Ishikawa (cell line): ENCODE results near the gene DNAAF8.

Experiments
- CEBPB ChIP-seq: IDR thresholded peaks from 2 replicates; pipeline ENCODE4 v1.6.1; 2012
- CREB1 ChIP-seq: IDR thresholded peaks from 2 replicates; pipeline ENCODE4 v1.6.1; 2012; ENCODE audit warnings: low read depth
- EGR1 ChIP-seq: IDR thresholded peaks from 2 replicates; pipeline ENCODE4 v1.6.1; 2012
- EP300 ChIP-seq: IDR thresholded peaks from 2 replicates; pipeline ENCODE4 v1.6.1; 2012; ENCODE audit warnings: borderline replicate concordance
- FOXM1 ChIP-seq: IDR thresholded peaks from 2 replicates; pipeline ENCODE4 v1.6.1; 2012; ENCODE audit warnings: low read depth, borderline replicate concordance
- NFIC ChIP-seq: IDR thresholded peaks from 2 replicates; pipeline ENCODE4 v1.6.1; 2012
- RAD21 ChIP-seq: IDR thresholded peaks from 2 replicates; pipeline ENCODE4 v1.6.1; 2012; ENCODE audit warnings: low read depth
- TAF1 ChIP-seq: IDR thresholded peaks from 2 replicates; pipeline ENCODE4 v1.6.1; 2012; ENCODE audit warnings: low read depth, mild to moderate bottlenecking
- TCF12 ChIP-seq: IDR thresholded peaks from 2 replicates; pipeline ENCODE4 v1.6.1; 2012; ENCODE audit warnings: low read depth
- TEAD4 ChIP-seq: IDR thresholded peaks from 2 replicates; pipeline ENCODE4 v1.6.1; 2012
- YY1 ChIP-seq: IDR thresholded peaks from 2 replicates; pipeline ENCODE4 v1.6.1; 2012; ENCODE audit warnings: low read depth
- ZBTB7A ChIP-seq: IDR thresholded peaks from 2 replicates; pipeline ENCODE4 v1.6.1; 2012; ENCODE audit warnings: low read depth
- TF ChIP-seq, protein P1 (sequence below): IDR thresholded peaks from 2 replicates; pipeline ENCODE4 v1.6.1; 2012
- TF ChIP-seq, protein P2 (sequence below): IDR thresholded peaks from 2 replicates; pipeline ENCODE4 v1.6.1; 2012
- TF ChIP-seq, protein P3 (sequence below): IDR thresholded peaks from 2 replicates; pipeline ENCODE4 v1.6.1; 2012; ENCODE audit warnings: low read depth, mild to moderate bottlenecking

The DNAAF8 gene

DNA sequence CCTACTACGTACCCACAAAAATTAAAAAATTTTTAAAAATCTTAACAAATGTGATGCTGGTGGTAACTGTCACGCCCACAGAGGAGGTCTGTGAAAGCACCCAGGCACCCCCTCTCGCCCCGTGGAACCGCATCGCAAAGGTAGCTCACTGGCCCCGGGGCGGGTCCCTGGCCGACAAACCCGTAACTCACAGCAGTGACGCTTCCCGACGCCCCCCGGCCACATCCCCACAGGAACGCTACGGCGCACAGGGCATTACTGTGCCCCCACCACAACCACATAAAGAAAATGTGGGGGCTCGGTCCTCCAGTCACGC is 632 bp upstream of the DNAAF8 start:
- TF ChIP-seq ZBTB7A (no peak), YY1 (no peak), EGR1 (no peak), RAD21 (no peak), NFIC (no peak), CEBPB (no peak), FOXM1 (no peak)
- TF ChIP-seq, protein P1, sequence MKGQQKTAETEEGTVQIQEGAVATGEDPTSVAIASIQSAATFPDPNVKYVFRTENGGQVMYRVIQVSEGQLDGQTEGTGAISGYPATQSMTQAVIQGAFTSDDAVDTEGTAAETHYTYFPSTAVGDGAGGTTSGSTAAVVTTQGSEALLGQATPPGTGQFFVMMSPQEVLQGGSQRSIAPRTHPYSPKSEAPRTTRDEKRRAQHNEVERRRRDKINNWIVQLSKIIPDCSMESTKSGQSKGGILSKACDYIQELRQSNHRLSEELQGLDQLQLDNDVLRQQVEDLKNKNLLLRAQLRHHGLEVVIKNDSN = no peak
- TF ChIP-seq, protein P2, sequence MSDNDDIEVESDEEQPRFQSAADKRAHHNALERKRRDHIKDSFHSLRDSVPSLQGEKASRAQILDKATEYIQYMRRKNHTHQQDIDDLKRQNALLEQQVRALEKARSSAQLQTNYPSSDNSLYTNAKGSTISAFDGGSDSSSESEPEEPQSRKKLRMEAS = no peak

DNA sequence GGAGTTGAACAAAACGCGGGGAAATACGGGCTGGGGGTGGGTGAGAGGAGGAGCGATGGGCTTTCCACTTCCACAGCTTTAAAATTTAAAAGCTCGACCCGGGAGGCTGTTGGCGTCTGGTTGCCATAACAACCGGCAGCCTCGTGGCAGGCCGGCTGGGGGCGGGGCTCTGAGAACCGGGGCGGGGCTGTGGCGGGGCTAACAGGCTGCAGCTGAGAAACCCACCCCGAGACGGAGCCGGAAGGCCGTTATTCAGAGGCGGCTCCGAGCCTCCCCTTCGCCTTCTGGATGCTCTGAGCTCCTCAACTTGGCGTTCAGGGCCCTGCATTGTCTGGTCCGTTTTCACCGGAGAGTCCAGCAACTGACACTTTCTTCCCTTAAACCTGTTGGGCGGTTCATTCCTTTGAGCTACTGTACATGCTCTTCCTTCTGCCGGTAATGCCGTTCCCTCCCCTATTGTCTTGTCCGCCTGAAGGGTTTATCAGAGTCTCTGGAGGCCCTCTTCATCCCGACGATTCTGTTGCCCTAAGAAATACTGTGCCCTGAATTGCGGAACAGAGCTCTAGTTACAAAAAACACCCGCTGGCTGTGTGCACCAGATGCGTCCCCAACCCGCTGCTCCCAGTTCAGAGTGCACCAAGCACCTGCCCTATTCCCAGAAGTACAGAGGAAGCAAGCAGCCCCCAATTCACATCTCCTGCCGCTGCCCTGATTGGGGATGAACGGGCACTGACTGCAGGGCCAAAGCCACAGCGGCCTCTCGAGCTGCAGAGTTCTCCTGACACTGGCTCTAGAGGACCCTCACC is 596 bp downstream of the DNAAF8 start:
- TF ChIP-seq EP300 (no peak), EGR1 (no peak), TEAD4 (no peak), RAD21 (no peak), YY1 (no peak), FOXM1 (no peak), TCF12 (no peak), TAF1 (no peak)
- TF ChIP-seq, protein P3, sequence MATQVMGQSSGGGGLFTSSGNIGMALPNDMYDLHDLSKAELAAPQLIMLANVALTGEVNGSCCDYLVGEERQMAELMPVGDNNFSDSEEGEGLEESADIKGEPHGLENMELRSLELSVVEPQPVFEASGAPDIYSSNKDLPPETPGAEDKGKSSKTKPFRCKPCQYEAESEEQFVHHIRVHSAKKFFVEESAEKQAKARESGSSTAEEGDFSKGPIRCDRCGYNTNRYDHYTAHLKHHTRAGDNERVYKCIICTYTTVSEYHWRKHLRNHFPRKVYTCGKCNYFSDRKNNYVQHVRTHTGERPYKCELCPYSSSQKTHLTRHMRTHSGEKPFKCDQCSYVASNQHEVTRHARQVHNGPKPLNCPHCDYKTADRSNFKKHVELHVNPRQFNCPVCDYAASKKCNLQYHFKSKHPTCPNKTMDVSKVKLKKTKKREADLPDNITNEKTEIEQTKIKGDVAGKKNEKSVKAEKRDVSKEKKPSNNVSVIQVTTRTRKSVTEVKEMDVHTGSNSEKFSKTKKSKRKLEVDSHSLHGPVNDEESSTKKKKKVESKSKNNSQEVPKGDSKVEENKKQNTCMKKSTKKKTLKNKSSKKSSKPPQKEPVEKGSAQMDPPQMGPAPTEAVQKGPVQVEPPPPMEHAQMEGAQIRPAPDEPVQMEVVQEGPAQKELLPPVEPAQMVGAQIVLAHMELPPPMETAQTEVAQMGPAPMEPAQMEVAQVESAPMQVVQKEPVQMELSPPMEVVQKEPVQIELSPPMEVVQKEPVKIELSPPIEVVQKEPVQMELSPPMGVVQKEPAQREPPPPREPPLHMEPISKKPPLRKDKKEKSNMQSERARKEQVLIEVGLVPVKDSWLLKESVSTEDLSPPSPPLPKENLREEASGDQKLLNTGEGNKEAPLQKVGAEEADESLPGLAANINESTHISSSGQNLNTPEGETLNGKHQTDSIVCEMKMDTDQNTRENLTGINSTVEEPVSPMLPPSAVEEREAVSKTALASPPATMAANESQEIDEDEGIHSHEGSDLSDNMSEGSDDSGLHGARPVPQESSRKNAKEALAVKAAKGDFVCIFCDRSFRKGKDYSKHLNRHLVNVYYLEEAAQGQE = no peak
- TF ChIP-seq, protein P2 = no peak
- TF ChIP-seq, protein P1 = no peak

DNA sequence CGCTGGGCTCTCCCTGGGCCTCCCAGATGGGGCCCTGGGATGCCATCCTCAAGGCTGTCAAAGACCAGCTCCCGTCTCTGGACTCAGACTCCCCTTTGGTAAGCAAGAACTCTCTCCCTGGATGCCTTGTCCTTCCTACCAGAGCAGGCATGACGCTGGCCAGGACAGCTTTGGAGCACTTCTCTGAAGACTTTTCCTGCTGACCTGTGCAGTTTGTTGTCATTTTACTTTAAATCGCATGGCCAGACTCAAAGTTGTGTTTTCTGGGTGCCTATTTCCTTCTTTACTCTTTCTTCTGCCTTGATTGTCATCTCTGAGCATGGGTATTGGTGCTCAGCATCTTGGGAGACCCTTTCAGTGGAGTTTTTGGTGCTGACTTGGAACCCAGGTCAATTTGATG is 2.2 kb downstream of the DNAAF8 start:
- no peak for TF ChIP-seq CREB1
- TF ChIP-seq, protein P3 = no peak
- no peak for TF ChIP-seq TEAD4
- no peak for TF ChIP-seq EGR1
- TF ChIP-seq TCF12 = no peak
- TF ChIP-seq, protein P2 = no peak
- TF ChIP-seq, protein P1 = no peak
- no peak for TF ChIP-seq ZBTB7A
- no peak for TF ChIP-seq NFIC
- no peak for TF ChIP-seq YY1
- TF ChIP-seq CEBPB = no peak
- TF ChIP-seq FOXM1 = no peak
- TF ChIP-seq EP300 = no peak

DNA sequence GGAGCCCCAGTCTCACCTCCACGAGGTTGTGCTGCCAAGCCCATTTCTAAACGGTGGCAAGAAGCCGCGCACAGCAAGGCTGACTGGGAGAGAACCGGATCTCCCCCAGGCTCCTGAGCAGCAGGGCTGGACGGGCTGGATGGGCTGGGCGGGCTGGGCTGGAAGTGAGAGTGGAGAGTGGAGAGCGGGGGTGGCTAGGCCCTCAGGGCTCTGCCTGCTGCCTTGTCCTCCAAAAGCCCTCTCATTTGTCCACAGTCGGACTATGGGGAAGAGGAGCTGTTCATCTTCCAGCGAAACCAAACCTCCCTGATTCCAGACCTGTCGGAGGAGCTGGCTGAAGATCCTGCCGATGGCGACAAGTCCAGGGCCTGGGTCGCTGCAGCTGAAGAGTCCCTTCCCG is 3.2 kb downstream of the DNAAF8 start:
- no peak for TF ChIP-seq EGR1
- TF ChIP-seq TAF1 = no peak
- no peak for TF ChIP-seq NFIC
- no peak for TF ChIP-seq EP300
- no peak for TF ChIP-seq CREB1
- TF ChIP-seq FOXM1 = no peak
- TF ChIP-seq TCF12 = no peak
- TF ChIP-seq, protein P1 = no peak
- no peak for TF ChIP-seq TEAD4
- TF ChIP-seq YY1 = no peak
- TF ChIP-seq, protein P2 = no peak
- no peak for TF ChIP-seq CEBPB
- TF ChIP-seq RAD21 = no peak
- TF ChIP-seq ZBTB7A = no peak
- TF ChIP-seq, protein P3 = no peak
